GM12878 (cell line): Measurements from ENCODE around the gene ARGLU1.

ENCODE experiments used
- CBX5 ChIP-seq: sonication (generic); IDR thresholded peaks from 2 replicates; pipeline ENCODE4 v1.6.1; 2016; ENCODE audit warnings: low read depth, moderate library complexity, mild to moderate bottlenecking, inconsistent platforms
- CEBPB ChIP-seq, 2 experiments: fragments of 150-350 bp in 1 of 2; IDR thresholded peaks; 2 replicates each; pipeline ENCODE4 v1.6.1; 2012 to 2014; ENCODE audit warnings: low read depth in 2 of 2, low read length in 2 of 2, borderline replicate concordance in 1 of 2, inconsistent platforms in 1 of 2
- FOS ChIP-seq: IDR thresholded peaks from 3 replicates; pipeline ENCODE4 v1.6.1; 2011; ENCODE audit warnings: borderline replicate concordance; ENCODE audit not compliant: insufficient read length; ENCODE audit errors: extremely low read depth
- POLR2A ChIP-seq: IDR thresholded peaks from 2 replicates; pipeline ENCODE4 v1.6.1; 2011; ENCODE audit warnings: low read depth, mild to moderate bottlenecking, low read length
- TCF12 ChIP-seq: IDR thresholded peaks from 2 replicates; pipeline ENCODE4 v1.6.1; 2011; ENCODE audit warnings: low read depth, mild to moderate bottlenecking, low read length

- TF ChIP-seq TCF12, result no peak
- TF ChIP-seq CEBPB (IDR thresholded peaks at IDR 0.05; ENCODE audit: borderline replicate concordance in 1 of 2, low read depth in 2 of 2, low read length in 2 of 2), result no peak
- TF ChIP-seq POLR2A, result no peak
- TF ChIP-seq FOS, result no peak
- no peak for TF ChIP-seq CBX5
Measured at GRCh38 chr13:106581225-106581624, 13.3 kb upstream of the ARGLU1 start.
